ENCODE results near the gene PTPRG.

Gene PTPRG

DNA sequence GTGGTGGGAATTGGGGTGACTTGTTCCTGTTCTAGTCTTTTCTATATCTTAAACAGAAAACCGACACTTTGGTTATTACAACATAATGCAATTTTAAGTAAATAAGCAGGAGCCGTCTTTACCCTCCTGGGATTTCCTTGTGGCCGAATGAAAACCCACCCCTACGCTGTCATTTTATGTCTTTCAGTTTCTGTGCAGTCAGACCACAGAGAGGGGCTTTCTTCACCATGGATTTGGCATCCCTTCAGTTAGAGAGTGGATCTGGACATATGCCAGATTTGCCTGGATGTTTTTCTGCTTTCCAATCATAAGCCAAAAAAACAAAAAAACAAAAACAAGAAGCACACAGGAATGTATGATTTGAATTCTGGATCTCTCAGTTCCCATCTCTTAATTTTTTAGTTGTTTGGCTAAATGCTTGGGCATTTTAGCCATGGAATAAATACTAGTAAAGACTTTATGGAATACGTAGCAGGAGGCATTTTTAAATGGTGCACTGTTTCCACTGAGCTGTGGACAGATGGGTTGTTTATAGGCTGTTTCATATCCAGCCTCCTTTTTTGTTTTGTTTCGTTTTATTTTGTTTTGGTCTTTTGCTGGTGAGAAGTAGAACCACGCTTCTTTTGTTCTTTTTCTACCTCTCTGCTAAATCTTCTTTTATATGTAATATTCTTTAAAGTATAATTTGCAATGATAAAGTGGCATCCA is 539.1 kb downstream of the PTPRG start:
- H3K36me3 ChIP-seq (ENCODE audit: control insufficient read depth, insufficient read depth, low read length) = no peaks in the 10 kb centered on the region
- no peaks in the 10 kb centered on the region for H3K27me3 ChIP-seq (ENCODE audit: control insufficient read depth, insufficient read depth, low read length)
- H3K9me3 ChIP-seq (ENCODE audit: control insufficient read depth, low read length) = no peaks in the 10 kb centered on the region
- TF ChIP-seq CTCF (IDR thresholded peaks at IDR 0.05) = no peak
- no peak overlapping the region for H3K4me2 ChIP-seq (ENCODE audit: low read length)
- H3K79me2 ChIP-seq = peaks cover 4% of the 10 kb centered on the region
- H3K27ac ChIP-seq = no peak overlapping the region
- no peak overlapping the region for H3K4me3 ChIP-seq (ENCODE audit: low read depth, low read length)
- H2AFZ ChIP-seq = no peak overlapping the region
- H3K9ac ChIP-seq = no peak overlapping the region
- H3K4me1 ChIP-seq = no peaks in the 10 kb centered on the region

- no peak overlapping the region for H3K9ac ChIP-seq
- H3K9me3 ChIP-seq (ENCODE audit: control insufficient read depth, low read length) = no peaks in the 10 kb centered on the region
- no peaks in the 10 kb centered on the region for H3K79me2 ChIP-seq
- no peaks in the 10 kb centered on the region for H3K36me3 ChIP-seq (ENCODE audit: control insufficient read depth, insufficient read depth, low read length)
- H3K4me1 ChIP-seq = no peaks in the 10 kb centered on the region
- H3K27ac ChIP-seq = no peak overlapping the region
- TF ChIP-seq CTCF (IDR thresholded peaks at IDR 0.05) = no peak
- no peak overlapping the region for H2AFZ ChIP-seq
- no peak overlapping the region for H3K4me2 ChIP-seq (ENCODE audit: low read length)
- H3K27me3 ChIP-seq (ENCODE audit: control insufficient read depth, insufficient read depth, low read length) = no peaks in the 10 kb centered on the region
- H3K4me3 ChIP-seq (ENCODE audit: low read depth, low read length) = no peak overlapping the region
These were observed 540.1 kb downstream of the PTPRG start for GRCh38 chr3:62101488-62101887.

- no peak overlapping the region for H3K27ac ChIP-seq
- no peaks in the 10 kb centered on the region for H3K27me3 ChIP-seq (ENCODE audit: control insufficient read depth, insufficient read depth, low read length)
- H3K9me3 ChIP-seq (ENCODE audit: control insufficient read depth, low read length) = no peaks in the 10 kb centered on the region
- TF ChIP-seq CTCF (IDR thresholded peaks at IDR 0.05) = no peak
- H3K36me3 ChIP-seq (ENCODE audit: control insufficient read depth, insufficient read depth, low read length) = no peaks in the 10 kb centered on the region
- H3K79me2 ChIP-seq = no peaks in the 10 kb centered on the region
- no peak overlapping the region for H3K4me3 ChIP-seq (ENCODE audit: low read depth, low read length)
- H2AFZ ChIP-seq = no peak overlapping the region
- H3K9ac ChIP-seq = no peak overlapping the region
- H3K4me2 ChIP-seq (ENCODE audit: low read length) = no peak overlapping the region
- no peaks in the 10 kb centered on the region for H3K4me1 ChIP-seq
These were observed 542.2 kb downstream of the PTPRG start for GRCh38 chr3:62103531-62103930.

DNA sequence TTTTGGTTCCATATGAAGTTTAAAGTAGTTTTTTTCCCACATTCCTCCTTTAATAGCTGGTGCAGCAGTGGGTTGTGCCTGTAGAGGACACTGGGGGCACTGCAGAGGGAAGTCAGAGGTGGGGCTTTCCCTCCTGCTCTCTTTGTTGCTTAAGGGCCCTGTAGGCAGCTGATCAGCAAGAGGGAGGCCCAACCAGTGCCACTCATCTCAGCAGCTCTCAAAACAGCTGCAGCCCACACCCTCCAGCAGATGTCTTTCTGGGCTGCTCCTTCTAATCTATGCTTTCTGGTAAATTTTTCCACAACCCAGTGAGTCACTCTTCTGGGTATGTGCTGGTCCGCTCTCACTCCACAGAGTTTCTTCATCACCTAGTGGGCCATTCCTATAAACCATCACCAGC is 548.2 kb downstream of the PTPRG start:
- Histone ChIP-seq H3K79me2 (peaks cover 6% of the 10 kb centered on the region), H2AFZ (no peak overlapping the region), H3K4me2 (ENCODE audit: low read length) (no peak overlapping the region), H3K9ac (no peak overlapping the region), H3K27ac (no peak overlapping the region), H3K36me3 (ENCODE audit: control insufficient read depth, insufficient read depth, low read length) (no peaks in the 10 kb centered on the region), H3K9me3 (ENCODE audit: control insufficient read depth, low read length) (no peaks in the 10 kb centered on the region), H3K4me3 (ENCODE audit: low read depth, low read length) (no peak overlapping the region), H3K4me1 (no peaks in the 10 kb centered on the region), H3K27me3 (ENCODE audit: control insufficient read depth, insufficient read depth, low read length) (no peaks in the 10 kb centered on the region)
- TF ChIP-seq CTCF (IDR thresholded peaks at IDR 0.05) = no peak

Data from parathyroid adenoma (tissue), 2 donors.